Transverse colon (tissue), 4 donors: ENCODE data around the gene CCNB2. TPM values are rescaled to one million over a fixed set of nuclear protein-coding genes. Genes with fewer than 3 reads are reported as not detected.

Source experiments
- DNase-seq: peaks from one replicate; pipeline ENCODE4 v3.0.0-alpha.2; 2019
- H3K27ac ChIP-seq, 4 donors: fragments of 200-600 bp; sonication (generic); 2 replicates each; pipeline ENCODE4 v1.5.1; 2016 to 2018; ENCODE audit warnings: inconsistent platforms in 4 of 4
- H3K27me3 ChIP-seq: fragments of 200-600 bp; sonication (generic); 2 replicates; pipeline ENCODE4 v1.5.1; 2017; ENCODE audit warnings: inconsistent platforms
- H3K36me3 ChIP-seq, 4 donors: fragments of 200-600 bp; sonication (generic); 2 replicates each; pipeline ENCODE4 v1.5.1; 2017 to 2019; ENCODE audit warnings: inconsistent platforms in 4 of 4
- H3K4me1 ChIP-seq, 4 donors: fragments of 200-600 bp; sonication (generic); 2 replicates each; pipeline ENCODE4 v1.5.1; 2017 to 2020; ENCODE audit warnings: inconsistent platforms in 4 of 4
- H3K4me3 ChIP-seq, 4 donors: fragments of 200-600 bp; sonication (generic); 1 replicate in 1 of 4; 2 replicates in 3 of 4; pipeline versions ENCODE4 v1.5.1 to v1.6.1; 2017 to 2019; ENCODE audit warnings: inconsistent platforms in 4 of 4
- H3K9me3 ChIP-seq, 2 donors: fragments of 200-600 bp; sonication (generic); 2 replicates each; pipeline ENCODE4 v1.5.1; 2017 to 2019; ENCODE audit warnings: inconsistent platforms in 2 of 2
- EP300 ChIP-seq: sonication (generic); formaldehyde crosslinking; IDR thresholded peaks from one replicate; pipeline ENCODE4 v1.6.1; 2017; ENCODE audit warnings: antibody characterized with exemption, low read depth
- POLR2A ChIP-seq: fragments of 450-650 bp; IDR thresholded peaks from one replicate; pipeline ENCODE4 v1.6.1; 2016; ENCODE audit warnings: antibody characterized with exemption, mild to moderate bottlenecking, moderate library complexity
- POLR2AphosphoS5 ChIP-seq, 3 donors: sonication (generic); formaldehyde crosslinking; IDR thresholded peaks; one replicate each; pipeline ENCODE4 v1.6.1; 2016; ENCODE audit warnings: antibody characterized with exemption in 3 of 3
- WGBS, 2 donors: methylation state at CpG; one replicate each; pipeline ENCODE4 v1.1.5; 2018; ENCODE audit warnings: low coverage in 1 of 2; 5-methylcytosine and 5-hydroxymethylcytosine counted together
- in situ Hi-C, 4 donors: fragments of 200-750 bp; cut with MboI; loops; one replicate each; pipeline versions ENCODE4 v1.15.0 to v1.15.1; 2017; ENCODE audit warnings: low sequenced_read_pairs in 3 of 4, low pct_ligation_motif_present in 1 of 4, low pct_unique_long_range_greater_than_20kb in 1 of 4
- intact Hi-C: fragments of 100-400 bp; cut with DNase I; formaldehyde crosslinking; loops from one replicate; pipeline ENCODE4 v1.15.1; 2023; ENCODE audit warnings: low total_unique reads
- total RNA-seq, 4 donors: library from RNA; depleted of rRNA; stranded (reverse); fragments of >200 nt; gene quantifications; one replicate each; pipeline ENCODE4 v1.1.0, GENCODE V29; 2016
- TF ChIP-seq, protein P1 (sequence below), 5 experiments: fragments of 200-600 bp in 3 of 5; fragments of 450-650 bp in 2 of 5; sonication (generic) in 3 of 5; IDR thresholded peaks; 1 replicate in 2 of 5; 2 replicates in 3 of 5; pipeline ENCODE4 v1.5.1; 2016 to 2017; ENCODE audit warnings: antibody characterized with exemption in 5 of 5, inconsistent platforms in 3 of 5, mild to moderate bottlenecking in 2 of 5, moderate library complexity in 1 of 5

The CCNB2 gene
- total RNA-seq, 4 donors from 2014 or later, result 1.9 to 132 (median 6.4) TPM

- no peak for TF ChIP-seq POLR2A
- TF ChIP-seq POLR2AphosphoS5 (IDR thresholded peaks at IDR 0.05), result no peak
- TF ChIP-seq, protein P1, sequence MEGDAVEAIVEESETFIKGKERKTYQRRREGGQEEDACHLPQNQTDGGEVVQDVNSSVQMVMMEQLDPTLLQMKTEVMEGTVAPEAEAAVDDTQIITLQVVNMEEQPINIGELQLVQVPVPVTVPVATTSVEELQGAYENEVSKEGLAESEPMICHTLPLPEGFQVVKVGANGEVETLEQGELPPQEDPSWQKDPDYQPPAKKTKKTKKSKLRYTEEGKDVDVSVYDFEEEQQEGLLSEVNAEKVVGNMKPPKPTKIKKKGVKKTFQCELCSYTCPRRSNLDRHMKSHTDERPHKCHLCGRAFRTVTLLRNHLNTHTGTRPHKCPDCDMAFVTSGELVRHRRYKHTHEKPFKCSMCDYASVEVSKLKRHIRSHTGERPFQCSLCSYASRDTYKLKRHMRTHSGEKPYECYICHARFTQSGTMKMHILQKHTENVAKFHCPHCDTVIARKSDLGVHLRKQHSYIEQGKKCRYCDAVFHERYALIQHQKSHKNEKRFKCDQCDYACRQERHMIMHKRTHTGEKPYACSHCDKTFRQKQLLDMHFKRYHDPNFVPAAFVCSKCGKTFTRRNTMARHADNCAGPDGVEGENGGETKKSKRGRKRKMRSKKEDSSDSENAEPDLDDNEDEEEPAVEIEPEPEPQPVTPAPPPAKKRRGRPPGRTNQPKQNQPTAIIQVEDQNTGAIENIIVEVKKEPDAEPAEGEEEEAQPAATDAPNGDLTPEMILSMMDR (IDR thresholded peaks at IDR 0.05), result no peak
- TF ChIP-seq EP300, result no peak
- WGBS, 2 donors, result 86 to 100% methylated on average over 1 of the region's 1 CpG
- H3K4me1 ChIP-seq, result no peaks in the 10 kb centered on the region
- intact Hi-C loops, result no loop called here
- H3K27me3 ChIP-seq, result no peaks in the 10 kb centered on the region
- H3K27ac ChIP-seq, result no peak overlapping the region
- H3K9me3 ChIP-seq, result no peaks in the 10 kb centered on the region
- in situ Hi-C loops, result no loop called here
- DNase-seq, result no peak
- H3K4me3 ChIP-seq, result no peak overlapping the region
- no peaks in the 10 kb centered on the region for H3K36me3 ChIP-seq
Measured at GRCh38 chr15:59116141-59116540, 11.2 kb downstream of the CCNB2 start.

DNA sequence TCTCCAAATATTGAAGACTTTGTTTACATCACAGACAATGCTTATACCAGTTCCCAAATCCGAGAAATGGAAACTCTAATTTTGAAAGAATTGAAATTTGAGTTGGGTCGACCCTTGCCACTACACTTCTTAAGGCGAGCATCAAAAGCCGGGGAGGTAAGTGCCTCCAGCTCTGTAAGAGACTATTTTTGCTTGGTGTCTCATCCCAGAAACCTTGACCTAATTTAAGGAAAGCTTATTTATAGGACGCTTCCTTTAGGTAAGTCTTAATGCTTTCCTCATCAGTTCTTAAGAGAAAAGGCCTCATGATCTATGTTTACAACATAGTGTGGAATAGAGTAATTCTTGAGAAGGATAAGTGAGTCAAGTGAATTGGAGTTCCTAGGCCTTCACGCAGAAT is 11.8 kb downstream of the CCNB2 start:
- no peak for TF ChIP-seq POLR2AphosphoS5 (IDR thresholded peaks at IDR 0.05)
- in situ Hi-C loops, result no loop called here
- no peaks in the 10 kb centered on the region for H3K4me1 ChIP-seq
- H3K4me3 ChIP-seq, result no peak overlapping the region
- intact Hi-C loops, result no loop called here
- H3K36me3 ChIP-seq, result no peaks in the 10 kb centered on the region
- no peaks in the 10 kb centered on the region for H3K9me3 ChIP-seq
- H3K27me3 ChIP-seq, result no peaks in the 10 kb centered on the region
- WGBS, 2 donors, result 93 to 100% methylated on average over 4 to 6 of the region's 6 CpGs
- DNase-seq, result no peak
- no peak overlapping the region for H3K27ac ChIP-seq

- TF ChIP-seq EP300, result no peak
- TF ChIP-seq POLR2A, result no peak
- TF ChIP-seq POLR2AphosphoS5 (IDR thresholded peaks at IDR 0.05), result no peak
- TF ChIP-seq, protein P1 (IDR thresholded peaks at IDR 0.05), result no peak
- Histone ChIP-seq H3K9me3 (no peaks in the 10 kb centered on the region), H3K4me1 (peaks cover 4 to 20% (median 12%) of the 10 kb centered on the region in 4 donors), H3K27me3 (no peaks in the 10 kb centered on the region), H3K4me3 (no peak overlapping the region), H3K36me3 (no peaks in the 10 kb centered on the region), H3K27ac (no peak overlapping the region)
- in situ Hi-C loops, result no loop called here
- DNase-seq, result no peak
- intact Hi-C loops, result no loop called here
- WGBS, 2 donors, result 92% methylated on average over 3 to 5 of the region's 5 CpGs
Measured at GRCh38 chr15:59119625-59120024, 14.7 kb downstream of the CCNB2 start.

GRCh38 chr15:59120937-59121336 is 16.0 kb downstream of the CCNB2 start:
- DNase-seq, result no peak
- intact Hi-C loops (no loop called here), in situ Hi-C loops (no loop called here)

More at GRCh38 chr15:59120937-59121336, 16.0 kb downstream of the CCNB2 start:
- TF ChIP-seq, protein P1 (IDR thresholded peaks at IDR 0.05), result no peak
- no peak for TF ChIP-seq EP300
- TF ChIP-seq POLR2AphosphoS5 (IDR thresholded peaks at IDR 0.05), result no peak
- TF ChIP-seq POLR2A, result no peak
- Histone ChIP-seq H3K27ac (no peak overlapping the region), H3K4me1 (peaks cover 4 to 27% (median 16%) of the 10 kb centered on the region in 4 donors), H3K36me3 (no peaks in the 10 kb centered on the region), H3K27me3 (no peaks in the 10 kb centered on the region), H3K4me3 (no peak overlapping the region), H3K9me3 (no peaks in the 10 kb centered on the region)
- 90 to 96% methylated on average over 5 of the region's 5 CpGs for WGBS, 2 donors
